RWPE1 (cell line): ENCODE measurements around the gene BOC.

Experiments used
- CTCF ChIA-PET: fragments of 350-600 bp; sonication (Branson Sonifier 250); formaldehyde crosslinking; extraction: SDS; loops from one replicate; lab custom pipeline; 2021; lab: Yijun Ruan, JAX
- POLR2A ChIA-PET: fragments of 400-600 bp; formaldehyde crosslinking; extraction: SDS; loops from one replicate; lab custom pipeline; 2020; ENCODE audit warnings: antibody characterized with exemption; ENCODE audit not compliant: low non-redundant PET; lab: Yijun Ruan, JAX
- DNase-seq: peaks from one replicate; pipeline ENCODE4 v3.0.0; 2012; ENCODE audit warnings: low spot score
- H3K27ac ChIP-seq: fragments of 450-650 bp; 2 replicates; pipeline ENCODE4 v1.5.1; 2017
- CTCF ChIP-seq: fragments of 450-650 bp; conservative IDR thresholded peaks from 2 replicates; pipeline ENCODE4 v1.5.1; 2017; ENCODE audit warnings: low read depth, mild to moderate bottlenecking

Gene BOC

GRCh38 chr3:113295463-113295862 lies 84.1 kb downstream of the BOC start:
- TF ChIP-seq CTCF: no peak
- H3K27ac ChIP-seq: no peak overlapping the region
- no peak for DNase-seq
- ChIA-PET CTCF (no interaction called here), POLR2A (no interaction called here)

GRCh38 chr3:113297287-113297686 lies 85.9 kb downstream of the BOC start:
- no peak for TF ChIP-seq CTCF
- H3K27ac ChIP-seq: no peak overlapping the region
- ChIA-PET CTCF (no interaction called here), POLR2A (no interaction called here)
- no peak for DNase-seq

- ChIA-PET POLR2A (no interaction called here), CTCF (no interaction called here)
- TF ChIP-seq CTCF: no peak
- no peak for DNase-seq
- H3K27ac ChIP-seq: no peak overlapping the region
These were observed 86.5 kb downstream of the BOC start for GRCh38 chr3:113297841-113298240.

- CTCF ChIA-PET: no interaction called here
- POLR2A ChIA-PET: no interaction called here
- no peak for TF ChIP-seq CTCF
- H3K27ac ChIP-seq: no peak overlapping the region
- no peak for DNase-seq
These were observed 89.2 kb downstream of the BOC start for GRCh38 chr3:113300596-113300995.

- DNase-seq: no peak
- ChIA-PET CTCF (interaction anchor here (0.6 kb wide), 1 partner anchor 16 kb away, joined by 3 read pairs; no protein-coding TSS in a partner anchor), POLR2A (no interaction called here)
- H3K27ac ChIP-seq: no peak overlapping the region
- TF ChIP-seq CTCF: no peak
These were observed 92.7 kb downstream of the BOC start for GRCh38 chr3:113304102-113304501.

GRCh38 chr3:113304856-113305540 lies 93.6 kb downstream of the BOC start:
- DNase-seq: no peak
- ChIA-PET CTCF (no interaction called here), POLR2A (no interaction called here)
- no peak overlapping the region for H3K27ac ChIP-seq
- no peak for TF ChIP-seq CTCF

- ChIA-PET POLR2A (no interaction called here), CTCF (no interaction called here)
- no peak for TF ChIP-seq CTCF
- no peak for DNase-seq
- no peak overlapping the region for H3K27ac ChIP-seq
These were observed 99.6 kb downstream of the BOC start for GRCh38 chr3:113310960-113311359.
